ENCODE data around the gene UCKL1.

UCKL1 gene

GRCh38 chr20:63890201-63890576 is 66.0 kb downstream of the UCKL1 start:
- DNase-seq, result no peak
